ENCODE data around the gene NUP98.
A peak's percentile ranks its signal among the peaks of the same experiment; 100 is the strongest.

Gene NUP98

DNA sequence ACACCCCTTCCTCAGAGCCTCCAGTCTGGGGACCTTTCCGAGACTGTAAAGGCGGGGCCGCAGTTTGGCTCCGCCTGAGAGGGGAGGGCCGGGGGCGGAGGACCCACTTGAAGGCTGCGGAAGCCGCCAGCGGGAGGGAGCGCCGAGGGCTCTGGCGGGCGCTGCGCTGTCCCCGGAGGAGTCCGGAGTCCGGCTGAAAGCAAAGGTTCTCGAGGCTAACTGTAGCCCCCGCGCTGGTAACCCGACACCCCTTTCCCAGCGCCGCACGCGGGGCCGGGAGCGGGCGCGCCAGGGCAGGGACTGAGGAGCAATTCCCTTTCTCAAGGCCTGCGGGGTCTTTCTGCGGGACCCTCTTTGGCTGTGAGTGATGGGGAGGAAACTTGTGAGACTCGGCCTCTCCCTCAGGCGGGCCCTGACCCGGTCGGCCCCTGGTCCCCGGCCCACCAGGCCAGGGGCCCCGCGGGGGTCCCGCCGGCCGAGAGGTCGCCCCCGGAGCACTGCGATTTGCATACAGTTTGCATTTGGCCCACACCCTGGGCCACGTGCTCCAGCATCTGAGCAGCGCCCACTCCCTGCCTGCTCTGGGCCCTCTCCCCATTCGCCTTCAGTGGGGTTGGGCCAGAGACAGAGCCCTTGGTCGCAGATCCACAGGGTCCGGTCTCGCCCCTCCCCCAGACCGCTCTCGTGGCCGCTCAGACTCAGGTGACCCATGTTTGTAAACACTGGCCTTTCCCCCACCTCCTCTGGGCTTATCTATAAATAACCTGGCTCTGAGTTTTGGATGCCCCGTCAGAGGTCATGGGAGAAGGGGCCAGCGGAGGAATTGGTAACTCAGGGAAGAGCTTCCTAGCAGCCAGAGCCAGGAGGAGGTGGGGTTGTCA is 155.0 kb downstream of the NUP98 start:
- DNase-seq (ENCODE audit: low read depth in 2 of 2): peak; percentile 60 to 62

DNA sequence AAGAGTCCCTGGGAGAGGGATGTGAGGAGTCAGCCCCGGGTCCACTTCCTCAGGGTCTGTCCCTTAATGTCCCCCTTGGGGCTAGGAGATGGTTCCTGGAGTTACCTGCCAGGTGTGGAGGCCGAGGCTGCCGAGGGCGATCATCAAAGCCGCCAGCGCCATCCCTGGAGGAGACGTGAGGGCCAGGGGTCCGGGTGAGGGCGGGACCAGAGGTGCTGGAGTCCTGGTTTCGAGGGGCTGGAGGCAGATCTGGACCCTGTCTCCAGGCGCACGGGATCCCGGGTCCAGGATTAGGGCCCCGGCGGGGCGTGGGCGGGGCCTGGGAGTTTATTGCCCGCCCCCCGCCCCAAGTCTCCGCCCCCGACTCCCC is 155.7 kb downstream of the NUP98 start, which contains the start of gene ART5:
Gene ART5, minus strand, starts transcription at position 292 of the 370 bp plus-strand sequence. Its CDS starts 130 bp downstream, at position 162.
- no peak for DNase-seq (ENCODE audit: low read depth in 2 of 2)

DNA sequence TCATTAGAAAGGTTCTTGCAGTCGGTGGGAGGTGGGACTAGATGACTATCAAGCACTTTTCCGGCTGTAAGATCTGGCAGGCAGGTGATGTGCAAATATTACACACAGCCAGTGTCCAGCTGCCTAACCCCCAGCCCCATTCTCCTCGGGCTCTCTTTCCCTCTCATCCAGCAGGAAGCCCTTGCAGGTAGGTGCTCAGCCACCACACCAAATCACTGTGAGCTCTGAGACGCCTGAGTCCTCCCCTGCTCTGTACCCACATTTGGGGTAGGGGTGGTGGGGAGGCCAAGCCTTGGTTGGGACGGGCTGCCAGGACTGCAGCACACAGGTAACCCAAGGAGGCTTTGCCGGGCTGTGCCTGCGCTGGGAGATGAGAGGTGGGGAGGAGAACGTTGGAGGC is 156.2 kb downstream of the NUP98 start:
- no peak for DNase-seq (ENCODE audit: low read depth in 2 of 2)

- no peak for DNase-seq (ENCODE audit: low read depth in 2 of 2)
Observed at GRCh38 chr11:3639841-3640240, 157.5 kb downstream of the NUP98 start.

DNA sequence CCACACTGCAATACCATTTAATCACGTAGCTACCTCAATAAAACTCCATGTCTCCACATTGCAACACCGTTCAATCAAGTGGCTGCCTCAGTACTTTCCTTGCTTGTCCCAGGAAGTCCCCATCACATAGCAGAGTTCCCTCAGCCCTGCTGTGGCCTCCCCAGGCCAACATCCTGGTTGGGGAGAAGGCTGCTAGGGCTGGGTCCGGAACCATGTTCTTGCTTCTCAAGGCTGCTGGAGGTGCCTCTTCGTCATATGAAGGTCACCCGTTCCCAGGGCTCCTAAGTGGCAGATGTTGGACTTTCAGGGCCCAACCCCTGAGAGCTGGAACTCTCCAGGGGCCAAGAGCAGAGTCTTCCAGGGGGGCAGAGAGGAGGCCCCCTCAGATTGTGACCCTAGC is 158.8 kb downstream of the NUP98 start:
- no peak for DNase-seq (ENCODE audit: low read depth in 2 of 2)

- no peak for DNase-seq (ENCODE audit: low read depth in 2 of 2)
Observed at GRCh38 chr11:3637201-3637600, 160.2 kb downstream of the NUP98 start.

DNA sequence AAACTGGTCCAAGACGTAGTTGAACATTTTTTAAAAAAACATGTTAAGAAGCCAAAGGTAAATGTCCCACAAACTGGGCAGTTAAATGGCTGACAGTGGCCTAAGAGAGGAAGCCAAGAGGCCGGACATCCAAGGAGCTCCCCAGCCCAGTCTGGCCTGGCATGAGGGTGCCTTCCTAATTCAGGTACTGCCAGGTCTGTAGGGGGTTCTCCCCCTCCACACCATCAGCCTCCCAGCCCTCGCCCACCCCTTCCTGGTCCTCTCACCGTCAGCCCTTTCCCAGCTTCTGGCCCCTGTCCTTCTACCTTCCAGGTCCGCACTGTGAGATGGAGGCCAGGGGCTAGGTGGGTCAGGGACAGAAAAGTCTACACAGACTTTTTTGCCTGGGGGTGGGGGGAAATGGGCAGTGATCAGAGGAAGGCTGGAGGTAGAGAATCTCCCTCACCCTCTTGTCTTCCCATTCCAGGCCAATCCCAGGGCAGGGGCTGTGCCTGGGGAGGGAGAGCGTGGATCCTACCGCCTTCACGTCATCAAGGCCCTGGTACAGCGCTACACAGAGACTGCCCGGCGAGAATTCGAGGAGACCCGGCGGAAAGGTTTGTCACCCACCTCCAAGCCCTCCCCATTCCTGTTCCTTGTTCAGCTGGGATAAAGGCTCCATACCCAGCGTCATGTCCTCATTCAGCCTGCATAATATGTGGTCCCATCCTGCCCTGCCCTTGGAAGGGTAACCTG is 161.5 kb downstream of the NUP98 start:
- DNase-seq (ENCODE audit: low read depth in 2 of 2): no peak

DNA sequence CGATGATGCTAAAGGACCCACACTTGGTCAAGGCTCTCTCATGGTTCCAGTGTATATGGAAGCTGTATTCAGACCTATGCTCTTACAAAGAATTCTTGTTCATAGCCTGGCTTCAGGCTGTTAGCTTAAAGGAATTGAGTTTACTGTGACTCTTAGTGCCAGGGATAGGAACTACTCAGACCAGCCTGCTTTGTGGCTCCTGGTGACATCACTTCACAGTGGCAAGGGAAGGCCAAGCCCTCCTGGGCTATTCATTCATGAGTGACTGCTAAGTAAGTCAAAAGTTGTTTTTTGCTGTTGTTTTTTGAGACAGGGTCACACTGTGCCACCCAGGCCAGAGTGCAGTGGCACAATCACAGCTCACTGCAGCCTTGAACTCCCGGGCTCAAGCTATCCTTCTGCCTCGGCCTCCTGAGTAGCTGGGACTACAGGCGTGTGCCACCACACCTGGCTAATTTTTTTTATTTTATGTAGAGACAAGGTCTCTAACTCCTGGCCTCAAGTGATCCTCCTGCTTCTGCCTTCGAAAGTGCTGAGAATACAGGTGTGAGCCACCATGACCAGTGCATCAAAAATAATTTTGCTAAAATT is 165.2 kb downstream of the NUP98 start:
- no peak for DNase-seq (ENCODE audit: low read depth in 2 of 2)

DNA sequence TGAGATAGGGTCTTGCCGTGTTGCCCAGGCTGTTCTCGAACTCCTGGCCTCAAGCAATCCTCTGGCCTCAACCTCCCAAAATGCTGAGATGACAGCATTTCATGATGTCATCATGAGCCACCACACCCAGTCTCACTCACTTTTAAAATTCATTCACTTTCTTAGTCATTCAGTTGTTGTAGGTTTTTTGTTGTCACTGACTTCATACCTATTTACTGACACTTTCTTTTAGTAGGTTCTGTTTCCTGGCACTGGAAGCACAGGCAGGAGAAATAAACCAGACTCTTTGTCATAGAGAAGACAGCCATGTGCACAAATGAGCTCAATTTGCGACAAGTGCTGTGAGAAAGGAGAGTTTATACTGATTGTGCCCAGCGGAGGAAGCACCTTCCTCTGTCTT is 166.0 kb downstream of the NUP98 start:
- DNase-seq (ENCODE audit: low read depth in 2 of 2): no peak

- DNase-seq (ENCODE audit: low read depth in 2 of 2): no peak
Observed at GRCh38 chr11:3627291-3627690, 170.1 kb downstream of the NUP98 start.

- no peak for DNase-seq (ENCODE audit: low read depth in 2 of 2)
Observed at GRCh38 chr11:3626250-3626960, 170.9 kb downstream of the NUP98 start.
